Measurements from ENCODE around the gene SLC35E4. TPM values are rescaled to one million over a fixed set of nuclear protein-coding genes. Genes with fewer than 3 reads are reported as not detected.

SLC35E4 gene
- total RNA-seq, 4 donors from 2014 or later, result 8.5 to 19.3 (median 10.9) TPM

DNA sequence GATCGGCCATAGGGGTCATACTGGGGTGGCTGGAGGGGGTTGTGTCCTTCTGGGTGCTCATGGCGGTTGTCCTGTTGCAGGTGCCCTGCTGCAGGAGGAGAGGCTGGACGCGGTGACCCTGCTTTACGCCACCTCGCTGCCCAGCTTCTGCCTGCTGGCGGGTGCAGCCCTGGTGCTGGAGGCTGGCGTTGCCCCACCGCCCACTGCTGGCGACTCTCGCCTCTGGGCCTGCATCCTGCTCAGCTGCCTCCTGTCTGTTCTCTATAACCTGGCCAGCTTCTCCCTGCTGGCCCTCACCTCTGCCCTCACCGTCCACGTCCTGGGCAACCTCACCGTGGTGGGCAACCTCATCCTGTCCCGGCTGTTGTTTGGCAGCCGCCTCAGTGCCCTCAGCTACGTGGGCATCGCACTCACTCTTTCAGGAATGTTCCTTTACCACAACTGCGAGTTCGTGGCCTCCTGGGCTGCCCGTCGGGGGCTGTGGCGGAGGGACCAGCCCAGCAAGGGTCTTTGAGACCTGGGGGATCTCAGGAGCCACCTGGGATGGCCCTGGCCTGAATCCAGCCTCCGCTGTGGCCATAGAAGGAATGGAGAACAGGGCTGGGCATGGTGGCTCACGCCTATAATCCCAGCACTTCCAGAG lies 11.1 kb downstream of the SLC35E4 start:
- ATAC-seq (no peak), DNase-seq (peak in 1 of 2 donors; percentile 25)
- H3K27me3 ChIP-seq, result no peaks in the 10 kb centered on the region
- H3K27ac ChIP-seq, result peak overlapping the region in 3 of 4 donors; percentile 21 to 38 (median 22)
- peaks cover 26 to 31% of the 10 kb centered on the region in 2 donors for H3K4me1 ChIP-seq
- in situ Hi-C loops (cut with MboI; ENCODE audit: low sequenced_read_pairs in 4 of 4), result loop anchor here in 1 of 4 donors (25.0 kb wide), 1 partner anchor 266 kb away; no protein-coding TSS in a partner anchor
- H3K4me3 ChIP-seq, result no peak overlapping the region
- TF ChIP-seq, protein P1, sequence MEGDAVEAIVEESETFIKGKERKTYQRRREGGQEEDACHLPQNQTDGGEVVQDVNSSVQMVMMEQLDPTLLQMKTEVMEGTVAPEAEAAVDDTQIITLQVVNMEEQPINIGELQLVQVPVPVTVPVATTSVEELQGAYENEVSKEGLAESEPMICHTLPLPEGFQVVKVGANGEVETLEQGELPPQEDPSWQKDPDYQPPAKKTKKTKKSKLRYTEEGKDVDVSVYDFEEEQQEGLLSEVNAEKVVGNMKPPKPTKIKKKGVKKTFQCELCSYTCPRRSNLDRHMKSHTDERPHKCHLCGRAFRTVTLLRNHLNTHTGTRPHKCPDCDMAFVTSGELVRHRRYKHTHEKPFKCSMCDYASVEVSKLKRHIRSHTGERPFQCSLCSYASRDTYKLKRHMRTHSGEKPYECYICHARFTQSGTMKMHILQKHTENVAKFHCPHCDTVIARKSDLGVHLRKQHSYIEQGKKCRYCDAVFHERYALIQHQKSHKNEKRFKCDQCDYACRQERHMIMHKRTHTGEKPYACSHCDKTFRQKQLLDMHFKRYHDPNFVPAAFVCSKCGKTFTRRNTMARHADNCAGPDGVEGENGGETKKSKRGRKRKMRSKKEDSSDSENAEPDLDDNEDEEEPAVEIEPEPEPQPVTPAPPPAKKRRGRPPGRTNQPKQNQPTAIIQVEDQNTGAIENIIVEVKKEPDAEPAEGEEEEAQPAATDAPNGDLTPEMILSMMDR (IDR thresholded peaks at IDR 0.05 in 4 of 5, conservative IDR thresholded peaks at IDR 0.05 in 1 of 5), result no peak
- no peaks in the 10 kb centered on the region for H3K9me3 ChIP-seq
- intact Hi-C loops (cut with DNase I; ENCODE audit: low total_unique reads), result no loop called here
- H3K36me3 ChIP-seq, result no peaks in the 10 kb centered on the region

DNA sequence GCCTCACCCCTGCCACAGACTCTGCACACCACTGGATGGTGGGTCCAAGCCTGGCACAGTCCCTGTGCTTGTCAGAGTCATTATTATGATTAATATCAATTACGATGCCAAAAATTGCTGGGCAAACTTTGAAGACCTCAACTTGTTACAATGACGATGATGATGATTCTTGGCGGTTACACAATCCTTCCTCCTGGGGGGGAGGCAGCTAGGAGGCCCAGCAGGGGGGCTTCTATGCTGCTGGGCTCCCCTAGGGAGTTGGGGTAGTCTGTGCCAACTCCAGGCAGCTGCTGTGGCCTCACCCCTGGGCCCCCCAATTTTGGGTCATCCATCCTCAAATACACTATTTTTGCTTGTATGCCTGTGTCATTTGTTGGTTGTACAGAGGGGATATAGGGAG lies 12.0 kb downstream of the SLC35E4 start:
- no peak overlapping the region for H3K4me3 ChIP-seq
- H3K27ac ChIP-seq, result no peak overlapping the region
- intact Hi-C loops (cut with DNase I; ENCODE audit: low total_unique reads) (no loop called here), in situ Hi-C loops (cut with MboI; ENCODE audit: low sequenced_read_pairs in 4 of 4) (loop anchor here in 1 of 4 donors (25.0 kb wide), 1 partner anchor 265 kb away; no protein-coding TSS in a partner anchor)
- ATAC-seq, result no peak
- DNase-seq, result no peak
- no peaks in the 10 kb centered on the region for H3K36me3 ChIP-seq
- H3K27me3 ChIP-seq, result no peaks in the 10 kb centered on the region
- no peaks in the 10 kb centered on the region for H3K9me3 ChIP-seq
- no peak for TF ChIP-seq POLR2A (IDR thresholded peaks at IDR 0.05)
- TF ChIP-seq, protein P1 (IDR thresholded peaks at IDR 0.05 in 4 of 5, conservative IDR thresholded peaks at IDR 0.05 in 1 of 5), result no peak
- H3K4me1 ChIP-seq, result peaks cover 23 to 25% of the 10 kb centered on the region in 2 donors

DNA sequence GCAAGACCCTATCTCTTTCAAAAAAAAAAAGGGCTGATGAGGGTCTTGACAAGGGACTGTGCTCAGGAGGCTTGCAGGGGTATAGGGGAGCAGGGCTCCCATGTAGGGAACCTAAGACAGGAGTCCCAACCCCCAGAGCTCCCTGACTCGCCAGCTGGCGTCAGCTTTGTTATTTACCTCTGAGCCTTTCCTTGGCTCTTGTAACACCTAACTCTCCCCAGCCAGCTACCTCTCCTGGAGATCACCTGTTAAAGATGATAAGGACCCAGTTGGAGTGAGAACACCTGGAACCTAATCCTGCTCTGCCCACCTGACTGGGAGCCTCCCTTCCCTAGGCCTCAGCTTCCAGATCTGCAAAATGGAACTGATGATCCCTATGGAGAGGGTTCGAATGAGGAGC lies 13.2 kb downstream of the SLC35E4 start:
- intact Hi-C loops (cut with DNase I; ENCODE audit: low total_unique reads), result no loop called here
- H3K9me3 ChIP-seq, result no peaks in the 10 kb centered on the region
- DNase-seq, result no peak
- H3K4me1 ChIP-seq, result peaks cover 10 to 15% of the 10 kb centered on the region in 2 donors
- no peak for TF ChIP-seq POLR2A (IDR thresholded peaks at IDR 0.05)
- TF ChIP-seq, protein P1 (IDR thresholded peaks at IDR 0.05 in 4 of 5, conservative IDR thresholded peaks at IDR 0.05 in 1 of 5), result no peak
- no peak overlapping the region for H3K27ac ChIP-seq
- H3K36me3 ChIP-seq, result no peaks in the 10 kb centered on the region
- no peaks in the 10 kb centered on the region for H3K27me3 ChIP-seq
- H3K4me3 ChIP-seq, result no peak overlapping the region
- no peak for ATAC-seq
- in situ Hi-C loops (cut with MboI; ENCODE audit: low sequenced_read_pairs in 4 of 4), result loop anchor here in 1 of 4 donors (25.0 kb wide), 1 partner anchor 263 kb away; no protein-coding TSS in a partner anchor

DNA sequence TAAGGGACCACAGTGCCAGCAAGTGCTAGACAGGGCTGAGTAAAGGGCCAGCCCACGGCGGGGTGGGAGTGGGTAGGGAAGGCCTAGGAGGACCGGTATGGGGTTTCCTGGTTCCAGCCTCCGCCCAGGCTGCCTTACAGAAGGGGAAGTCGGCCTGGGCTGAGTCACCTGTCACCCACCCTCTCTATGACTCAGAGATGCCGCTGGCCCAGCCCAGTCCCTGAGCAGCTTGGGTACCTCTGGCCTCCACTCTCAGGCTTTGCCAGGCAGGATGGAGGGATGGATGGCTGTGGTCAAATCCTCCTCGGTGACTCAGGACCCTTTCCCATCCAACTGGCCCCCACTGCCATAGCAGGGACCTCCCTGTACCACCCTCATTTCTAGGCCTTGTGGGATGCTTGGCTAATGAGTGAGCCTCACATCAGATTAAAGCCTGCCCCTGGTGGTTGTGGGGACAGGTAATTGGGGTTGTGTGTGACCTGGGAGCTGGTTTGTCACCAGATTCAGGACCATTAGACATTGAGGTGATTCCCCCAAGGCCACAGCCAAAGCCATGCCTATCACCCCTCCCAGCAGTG lies 13.9 kb downstream of the SLC35E4 start:
- TF ChIP-seq, protein P1 (IDR thresholded peaks at IDR 0.05 in 4 of 5, conservative IDR thresholded peaks at IDR 0.05 in 1 of 5), result no peak
- TF ChIP-seq POLR2A (IDR thresholded peaks at IDR 0.05), result no peak
- peak overlapping the region in 1 of 4 donors; percentile 9 for H3K27ac ChIP-seq
- no peaks in the 10 kb centered on the region for H3K36me3 ChIP-seq
- H3K27me3 ChIP-seq, result no peaks in the 10 kb centered on the region
- intact Hi-C loops (cut with DNase I; ENCODE audit: low total_unique reads), result no loop called here
- H3K4me1 ChIP-seq, result peaks cover 4 to 9% of the 10 kb centered on the region in 2 donors
- H3K9me3 ChIP-seq, result no peaks in the 10 kb centered on the region
- H3K4me3 ChIP-seq, result no peak overlapping the region
- in situ Hi-C loops (cut with MboI; ENCODE audit: low sequenced_read_pairs in 4 of 4), result loop anchor here in 1 of 4 donors (25.0 kb wide), 1 partner anchor 263 kb away; no protein-coding TSS in a partner anchor
- peak in 1 of 2 donors; percentile 66 for ATAC-seq
- peak in 1 of 2 donors; percentile 33 for DNase-seq

Data from gastrocnemius medialis (tissue), 4 donors.